HG02981 (cell line): ENCODE measurements around the gene MAP3K19.
A peak's percentile ranks its signal among the peaks of the same experiment; 100 is the strongest.
"Not testable (repeated sequence)": the region's sequence is repeated elsewhere in the genome, so short reads cannot be mapped to it uniquely, and the experiment has no call there.

Experiments used
- ATAC-seq: cut with Tn5 transposase; IDR thresholded peaks from one replicate; pipeline ENCODE4 v1.9.1; 2021; ENCODE audit warnings: mild to moderate bottlenecking, moderate library complexity; ENCODE audit not compliant: unreplicated experiment

MAP3K19 gene

DNA sequence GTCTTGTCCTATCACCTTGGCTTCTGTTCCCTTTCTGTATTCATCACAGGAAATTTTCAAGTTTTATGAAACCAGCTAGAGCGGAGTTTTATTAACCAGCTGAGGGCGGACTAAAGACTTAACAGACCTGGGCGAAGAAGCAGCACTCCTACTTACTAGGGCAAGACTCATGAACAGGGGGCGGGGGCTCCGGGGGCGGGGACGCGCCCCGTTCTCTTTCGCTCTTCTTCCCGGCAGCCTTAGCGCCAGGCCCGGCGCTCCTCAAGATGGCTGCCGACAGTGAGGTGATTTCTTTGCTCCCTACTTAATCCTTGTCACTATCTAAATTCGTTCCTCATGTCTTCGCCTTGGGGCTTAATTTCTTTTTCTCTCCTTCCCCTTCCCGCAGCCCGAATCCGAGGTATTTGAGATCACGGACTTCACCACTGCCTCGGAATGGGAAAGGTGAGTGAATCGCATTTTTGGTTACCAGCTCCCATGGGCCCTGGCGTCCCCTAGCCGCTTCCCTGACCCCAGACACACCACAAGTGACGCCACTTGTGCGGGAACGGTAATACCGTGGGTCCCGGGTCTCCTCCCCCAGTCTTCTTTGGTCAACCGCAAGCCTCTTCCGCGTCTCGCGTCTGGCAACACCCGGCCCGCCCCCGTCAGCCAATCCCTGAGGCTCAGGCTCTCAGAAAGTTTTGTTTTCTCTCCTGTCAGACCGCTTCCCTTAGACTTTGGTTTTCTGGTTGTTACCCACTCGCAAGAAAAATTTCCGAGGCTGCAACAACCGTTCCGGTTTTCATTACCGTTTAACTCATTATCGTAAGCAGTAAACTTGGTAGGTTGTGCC, 5.0 kb upstream of the MAP3K19 start, which contains the start of gene RAB3GAP1:
TSS of gene RAB3GAP1 (plus strand) at position 251 of the 835 bp plus-strand sequence. CDS start at position 267, 16 bp downstream.
- peak; percentile 70 for ATAC-seq

DNA sequence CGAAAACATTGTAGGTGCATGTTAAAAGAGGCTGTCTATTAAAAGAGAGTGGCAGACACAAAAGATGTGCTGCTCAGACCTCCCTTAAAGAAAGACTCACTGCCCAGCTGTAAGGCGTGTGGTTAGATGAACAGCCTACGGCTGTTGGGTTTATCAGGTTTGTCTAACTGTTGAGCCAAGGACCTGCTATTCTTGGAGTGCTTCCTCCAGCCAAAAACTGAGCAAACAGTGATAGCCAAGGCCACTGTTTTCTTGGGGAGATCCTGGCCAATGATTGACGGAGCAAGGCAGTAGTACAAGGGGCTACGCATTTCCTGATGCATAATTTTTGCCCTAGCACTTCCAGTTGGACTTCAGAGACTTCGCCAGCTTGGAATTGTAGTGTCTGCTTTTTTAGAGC, 3.4 kb upstream of the MAP3K19 start:
- ATAC-seq = no peak

DNA sequence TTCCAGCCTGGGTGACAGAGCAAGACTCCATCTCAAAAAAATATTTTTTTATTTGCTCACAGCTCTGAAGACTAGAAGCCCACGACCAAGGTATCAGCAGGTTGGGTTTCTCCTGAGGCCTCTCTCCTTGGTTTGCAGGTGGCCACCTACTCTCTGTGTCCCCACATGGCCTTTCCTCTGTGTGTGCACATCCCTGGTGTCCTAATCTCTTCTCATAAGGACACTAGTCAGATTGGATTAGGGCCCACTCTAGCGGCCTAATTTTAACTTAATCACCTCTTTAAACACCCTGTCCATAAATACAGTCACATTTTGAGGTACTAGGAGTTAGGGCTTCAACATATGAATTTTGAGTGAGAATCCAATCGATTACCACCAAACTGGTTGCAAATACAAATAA, 2.9 kb upstream of the MAP3K19 start:
- ATAC-seq = no peak

- no peak for ATAC-seq
Observed at GRCh38 chr2:135048122-135048521, 875 bp upstream of the MAP3K19 start.

DNA sequence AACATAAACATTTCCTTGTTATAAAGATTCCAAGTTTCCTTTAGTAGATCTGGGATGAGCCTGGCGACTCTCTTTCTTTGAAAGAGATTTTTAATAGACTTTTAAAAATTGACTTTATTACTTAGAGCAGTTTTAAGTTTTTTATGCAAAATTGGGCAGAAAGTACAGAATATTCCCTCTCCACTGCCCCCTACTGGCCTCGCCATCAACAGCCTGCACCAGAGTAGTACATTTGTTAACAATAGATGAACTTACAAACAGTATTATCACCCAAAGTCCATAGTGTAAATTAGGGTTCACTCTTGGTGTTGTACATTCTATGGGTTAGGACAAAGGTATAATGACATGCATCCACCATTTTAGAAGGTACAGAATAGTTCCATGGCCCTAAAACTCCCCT, 3.9 kb downstream of the MAP3K19 start:
- no peak for ATAC-seq

DNA sequence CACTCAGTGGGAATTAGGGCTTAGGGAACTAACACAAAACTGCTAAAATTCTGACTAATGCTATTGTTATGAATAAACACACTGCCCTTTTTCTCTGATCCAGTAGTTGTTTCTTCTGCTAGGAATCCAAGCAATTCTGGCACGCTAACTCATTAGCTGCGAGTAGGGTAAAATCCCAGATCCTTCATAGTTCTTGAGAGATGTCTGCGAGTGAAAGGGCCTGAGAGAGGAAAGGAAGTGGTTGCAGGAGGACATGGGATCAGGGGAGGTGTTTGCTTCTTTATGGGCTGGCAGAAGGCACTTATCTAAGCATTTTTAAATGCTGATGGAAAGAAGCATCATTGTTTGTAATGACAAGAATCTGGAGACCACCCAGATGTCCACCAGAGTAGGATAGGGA, 9.4 kb downstream of the MAP3K19 start:
- ATAC-seq = no peak

DNA sequence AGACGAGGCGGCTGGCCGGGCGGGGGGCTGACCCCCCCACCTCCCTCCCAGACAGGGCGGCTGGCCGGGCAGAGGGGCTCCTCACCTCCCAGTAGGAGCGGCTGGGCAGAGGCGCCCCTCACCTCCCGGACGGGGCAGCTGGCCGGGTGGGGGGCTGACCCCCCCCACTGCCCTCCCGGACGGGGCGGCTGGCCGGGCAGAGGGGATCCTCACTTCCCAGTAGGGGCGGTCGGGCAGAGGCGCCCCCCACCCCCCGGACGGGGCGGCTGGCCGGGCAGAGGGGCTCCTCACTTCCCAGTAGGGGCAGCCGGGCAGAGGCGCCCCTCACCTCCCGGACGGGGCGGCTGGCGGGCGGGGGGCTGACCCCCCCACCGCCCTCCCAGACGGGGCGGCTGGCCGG, 14.0 kb downstream of the MAP3K19 start:
- ATAC-seq = not testable (repeated sequence)

DNA sequence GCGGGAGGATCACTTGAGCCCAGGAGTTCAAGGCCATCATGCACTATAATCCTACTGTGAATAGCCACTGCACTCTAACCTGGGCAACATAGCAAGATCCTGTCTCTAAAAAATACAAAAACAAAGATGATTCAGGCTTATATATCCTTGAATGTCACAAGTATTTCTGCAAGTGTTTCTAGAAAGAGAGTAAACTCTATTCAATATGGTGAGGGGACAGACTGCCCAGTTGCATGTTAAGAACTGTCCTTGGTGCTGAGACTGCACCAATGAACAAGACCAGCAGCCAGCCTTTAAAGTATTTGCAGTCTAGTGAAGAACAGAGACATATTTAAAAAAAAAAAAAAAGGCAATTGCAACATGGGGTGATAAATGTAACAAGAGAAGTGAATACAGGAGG, 16.4 kb downstream of the MAP3K19 start:
- no peak for ATAC-seq

DNA sequence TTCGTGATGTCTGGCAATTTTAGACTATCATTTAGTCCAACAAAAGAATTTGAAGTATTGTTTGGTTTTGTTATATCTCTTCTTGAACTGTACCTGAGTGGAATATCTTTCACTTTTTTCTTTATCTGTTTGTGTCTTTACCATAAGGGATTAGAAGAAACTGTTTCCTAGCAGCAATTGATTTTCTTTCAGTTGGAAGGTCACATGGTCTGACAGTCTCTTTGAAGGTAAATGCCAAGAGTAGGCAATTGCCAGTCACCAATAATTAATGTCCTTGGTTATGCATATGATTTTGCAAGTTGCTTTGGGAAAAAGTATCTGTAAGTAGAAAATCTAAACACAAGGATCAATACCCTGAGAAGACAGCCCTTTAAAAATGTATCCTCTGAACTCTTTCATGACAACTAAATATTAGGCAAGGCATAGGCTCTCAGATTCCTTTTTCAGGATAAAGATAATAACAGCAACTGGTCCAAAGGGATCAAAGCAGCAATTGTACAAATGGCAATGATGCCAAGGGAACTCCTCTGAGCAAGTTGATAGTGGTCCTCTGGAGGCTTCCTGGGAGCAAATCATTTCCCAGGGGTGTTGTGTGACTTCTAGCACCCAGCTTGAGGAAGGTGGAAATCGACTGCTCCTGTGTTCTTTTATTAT, 17.6 kb downstream of the MAP3K19 start:
- no peak for ATAC-seq

GRCh38 chr2:135023886-135024485, 23.3 kb downstream of the MAP3K19 start:
- no peak for ATAC-seq

GRCh38 chr2:135022952-135023880, 24.0 kb downstream of the MAP3K19 start:
- ATAC-seq = no peak

GRCh38 chr2:135021618-135022017, 25.6 kb downstream of the MAP3K19 start:
- ATAC-seq = no peak

DNA sequence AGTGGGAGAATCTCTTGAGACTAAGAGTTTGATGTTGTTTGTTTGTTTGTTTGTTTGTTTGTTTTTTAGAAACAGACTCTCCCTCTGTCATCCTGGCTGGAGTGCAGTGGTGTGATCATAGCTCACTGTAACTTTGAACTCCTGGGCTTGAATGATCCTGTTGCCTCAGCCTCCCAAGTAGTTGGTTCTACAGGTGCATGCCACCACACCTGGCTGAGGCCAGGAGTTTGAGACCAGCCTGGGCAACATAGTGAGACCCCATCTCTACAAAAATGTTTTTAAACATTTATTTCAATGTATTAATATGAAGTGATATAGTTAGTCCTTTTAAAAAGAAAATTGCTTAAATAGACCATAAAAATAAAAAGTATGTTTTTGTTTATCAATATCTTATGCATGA, 35.6 kb downstream of the MAP3K19 start:
- ATAC-seq = no peak

- no peak for ATAC-seq
Observed at GRCh38 chr2:135010200-135010942, 36.9 kb downstream of the MAP3K19 start.

DNA sequence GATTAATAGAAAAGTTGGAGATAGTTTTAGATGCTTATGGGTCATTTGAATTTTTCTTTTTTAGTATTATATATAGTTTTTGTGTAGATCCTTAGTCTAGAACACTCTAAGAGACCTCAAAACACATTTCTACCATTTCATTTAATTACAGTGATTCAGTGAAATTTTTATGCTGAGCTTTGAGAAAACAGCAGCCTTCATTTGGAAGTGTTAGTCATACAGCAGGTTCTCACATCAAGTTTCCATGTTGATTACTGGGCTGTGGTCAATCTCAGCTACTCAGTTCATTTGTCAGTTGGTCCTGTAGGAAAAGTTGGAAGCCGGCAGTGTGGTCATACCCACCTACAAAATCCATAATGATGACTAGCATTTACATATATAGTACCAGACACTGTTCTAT, 37.9 kb downstream of the MAP3K19 start:
- no peak for ATAC-seq

- no peak for ATAC-seq
Observed at GRCh38 chr2:135005753-135006152, 41.5 kb downstream of the MAP3K19 start.

DNA sequence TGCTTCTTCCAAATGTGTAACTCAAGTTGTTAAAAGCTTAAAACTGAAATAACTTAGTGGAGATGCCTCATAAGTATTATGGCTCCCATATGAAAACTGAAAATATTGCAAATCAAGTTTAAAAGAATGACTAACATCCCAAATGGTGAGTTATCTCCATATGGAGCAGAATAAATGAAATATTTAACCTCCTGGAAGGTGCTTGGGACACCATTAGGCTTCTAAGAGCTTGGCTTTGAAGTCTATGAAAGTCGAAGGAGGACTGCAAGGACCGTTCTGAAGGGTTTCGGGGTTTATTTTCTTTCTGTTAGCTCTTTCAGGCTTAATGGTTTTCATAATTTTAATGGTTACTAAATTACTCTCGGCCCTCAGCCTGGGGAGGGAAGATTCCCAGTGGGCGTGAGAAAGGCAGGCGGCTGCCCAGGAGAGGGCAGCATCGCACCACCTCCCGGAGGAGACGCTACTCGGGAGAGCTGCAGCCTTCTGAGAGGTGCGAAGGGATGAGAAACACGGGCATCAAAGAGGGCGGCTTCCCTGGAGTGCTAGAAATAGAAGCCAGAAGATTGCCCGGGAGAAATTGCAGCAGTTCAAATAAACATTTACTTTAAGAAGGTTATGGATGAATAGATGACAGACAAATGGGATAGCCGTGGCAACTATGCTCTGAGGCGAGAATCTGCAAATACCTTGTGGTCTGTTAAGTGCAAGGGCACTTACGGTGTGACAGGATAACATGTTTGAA, 43.1 kb downstream of the MAP3K19 start:
- ATAC-seq = peak; percentile 84

DNA sequence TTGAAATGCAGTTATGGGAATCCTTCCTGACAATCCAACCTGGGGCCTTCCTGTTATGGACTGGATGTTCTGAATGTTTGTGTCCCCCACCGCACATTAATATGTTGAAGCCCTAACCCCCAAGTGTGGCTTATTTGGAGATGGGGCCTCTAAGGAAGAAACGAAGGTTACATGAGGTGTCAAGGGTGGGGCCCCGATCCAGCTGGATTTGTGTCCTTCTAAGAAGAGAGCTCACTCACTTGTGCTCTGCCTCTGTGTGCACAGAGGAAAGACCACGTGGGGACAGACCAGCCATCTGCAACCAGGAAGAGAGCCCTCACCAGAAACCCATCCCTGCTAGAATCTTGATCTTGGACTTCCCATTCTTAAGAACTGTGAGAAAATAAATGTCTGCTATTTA, 44.4 kb downstream of the MAP3K19 start:
- no peak for ATAC-seq

- no peak for ATAC-seq
Observed at GRCh38 chr2:134999521-134999920, 47.7 kb downstream of the MAP3K19 start.
